ENCODE data around the gene NLGN1. TPM values are rescaled to one million over a fixed set of nuclear protein-coding genes. Genes with fewer than 3 reads are reported as not detected.

NLGN1 gene
- total and polyA plus RNA-seq, 2 experiments from 2014 or later: 14.3 to 20.1 TPM

GRCh38 chr3:173732237-173732636 is 334.7 kb downstream of the NLGN1 start:
- no peaks in the 10 kb centered on the region for H3K79me2 ChIP-seq (ENCODE audit: insufficient read depth)
- no peaks in the 10 kb centered on the region for H3K9me2 ChIP-seq (ENCODE audit: insufficient read depth)
- DNase-seq: peak; percentile 68
- 0 out of 2 replicates have a peak, but pooled peaks cover 12% of the 10 kb centered on the region for H3F3A ChIP-seq (ENCODE audit: insufficient read depth)
- H3K4me1 ChIP-seq (ENCODE audit: insufficient read depth): peaks cover 35% of the 10 kb centered on the region
- no peaks in the 10 kb centered on the region for H3K9me3 ChIP-seq (ENCODE audit: low read depth)
- H2AFZ ChIP-seq: no peak overlapping the region
- H3K36me3 ChIP-seq (ENCODE audit: low read depth): no peaks in the 10 kb centered on the region
- no peaks in the 10 kb centered on the region for H4K20me1 ChIP-seq (ENCODE audit: insufficient read depth)
- H3K4me3 ChIP-seq: no peak overlapping the region
- H3K27me3 ChIP-seq (replicated peaks; ENCODE audit: insufficient read depth): no peaks in the 10 kb centered on the region
- in situ Hi-C loops (cut with MboI): no loop called here
- no peak for TF ChIP-seq EZH2 (IDR thresholded peaks at IDR 0.05; ENCODE audit: insufficient read depth, poor library complexity, severe bottlenecking)
- TF ChIP-seq EZH2phosphoT487 (IDR thresholded peaks at IDR 0.05; ENCODE audit: insufficient read depth, low read depth): no peak
- H3K27ac ChIP-seq: no peak overlapping the region
- WGBS, 2 experiments (ENCODE audit: low coverage in 1 of 2, low lambda C conversion rate in 2 of 2, missing lambda C conversion rate in 2 of 2): 58 to 64% methylated on average over 4 of the region's 4 CpGs
- H3K9ac ChIP-seq: no peak overlapping the region
- H3K4me2 ChIP-seq (ENCODE audit: unreplicated experiment): no peak overlapping the region

DNA sequence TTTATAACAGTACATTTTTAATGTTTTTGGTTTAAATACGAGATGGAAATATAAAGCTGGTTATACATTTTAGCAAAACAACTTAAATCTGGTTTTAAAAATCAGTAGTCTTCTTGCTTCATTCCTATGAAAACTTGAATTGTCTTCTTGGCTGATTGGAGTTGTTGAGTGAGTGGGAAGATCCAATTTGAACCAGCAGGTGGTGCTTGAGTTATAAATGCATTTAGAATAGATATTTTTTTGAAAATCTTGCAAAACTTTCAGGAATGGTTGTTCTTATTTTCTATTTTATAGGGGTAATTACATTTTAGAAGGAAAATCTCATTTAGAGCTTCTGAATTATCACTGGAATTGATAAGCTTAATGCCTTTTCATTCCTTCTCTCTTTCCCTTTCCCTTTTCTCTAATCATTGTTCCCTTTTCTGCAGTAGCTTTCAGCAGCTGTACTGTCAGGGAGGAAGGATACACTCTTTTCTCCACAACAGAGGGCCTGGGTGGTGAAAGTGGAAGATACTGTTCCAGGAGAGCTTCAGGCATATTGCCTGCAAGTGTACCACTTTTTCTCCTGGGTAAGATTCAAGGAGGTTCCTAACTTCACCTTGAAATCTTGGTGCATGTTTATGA is 335.6 kb downstream of the NLGN1 start:
- Histone ChIP-seq H3K27ac (no peak overlapping the region), H3K9me3 (ENCODE audit: low read depth) (no peaks in the 10 kb centered on the region), H3K4me1 (ENCODE audit: insufficient read depth) (peaks cover 38% of the 10 kb centered on the region), H3K9me2 (ENCODE audit: insufficient read depth) (no peaks in the 10 kb centered on the region), H2AFZ (no peak overlapping the region), H3K4me3 (no peak overlapping the region), H3K36me3 (ENCODE audit: low read depth) (no peaks in the 10 kb centered on the region), H3K9ac (no peak overlapping the region), H3F3A (ENCODE audit: insufficient read depth) (0 out of 2 replicates have a peak, but pooled peaks cover 16% of the 10 kb centered on the region), H4K20me1 (ENCODE audit: insufficient read depth) (no peaks in the 10 kb centered on the region), H3K79me2 (ENCODE audit: insufficient read depth) (no peaks in the 10 kb centered on the region), H3K4me2 (ENCODE audit: unreplicated experiment) (no peak overlapping the region), H3K27me3 (replicated peaks; ENCODE audit: insufficient read depth) (no peaks in the 10 kb centered on the region)
- WGBS, 2 experiments (ENCODE audit: low coverage in 1 of 2, low lambda C conversion rate in 2 of 2, missing lambda C conversion rate in 2 of 2): 31 to 38% methylated on average over 1 of the region's 1 CpG
- DNase-seq: peak; percentile 68
- in situ Hi-C loops (cut with MboI): no loop called here
- TF ChIP-seq EZH2 (IDR thresholded peaks at IDR 0.05; ENCODE audit: insufficient read depth, poor library complexity, severe bottlenecking) (no peak), EZH2phosphoT487 (IDR thresholded peaks at IDR 0.05; ENCODE audit: insufficient read depth, low read depth) (no peak)

DNA sequence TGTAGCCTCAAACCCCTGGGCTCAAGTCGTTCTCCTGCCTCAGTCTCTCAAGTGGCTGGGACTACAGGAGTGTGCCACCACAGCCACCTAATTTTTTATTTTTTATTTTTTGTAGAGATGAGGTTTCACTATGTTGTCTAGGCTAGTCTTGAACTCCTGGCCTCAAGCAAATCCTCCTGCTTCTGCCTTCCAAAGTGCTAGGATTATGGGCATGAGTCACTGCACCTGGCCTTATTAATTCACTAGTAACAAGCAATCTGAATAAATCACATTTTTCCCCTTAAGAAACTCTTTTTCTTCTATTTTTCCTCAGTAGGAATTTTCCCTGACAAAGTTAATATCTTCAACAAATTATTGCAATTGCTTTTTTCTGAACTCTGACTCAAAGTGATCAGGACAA is 336.9 kb downstream of the NLGN1 start:
- Histone ChIP-seq H3K4me3 (no peak overlapping the region), H4K20me1 (ENCODE audit: insufficient read depth) (no peaks in the 10 kb centered on the region), H2AFZ (no peak overlapping the region), H3K4me2 (ENCODE audit: unreplicated experiment) (no peak overlapping the region), H3K9me2 (ENCODE audit: insufficient read depth) (no peaks in the 10 kb centered on the region), H3K79me2 (ENCODE audit: insufficient read depth) (no peaks in the 10 kb centered on the region), H3K9me3 (ENCODE audit: low read depth) (no peaks in the 10 kb centered on the region), H3K36me3 (ENCODE audit: low read depth) (no peaks in the 10 kb centered on the region), H3K27ac (no peak overlapping the region), H3K4me1 (ENCODE audit: insufficient read depth) (peaks cover 45% of the 10 kb centered on the region), H3K9ac (no peak overlapping the region), H3F3A (ENCODE audit: insufficient read depth) (peaks cover 28% of the 10 kb centered on the region; the same call in 1 of the 2 replicates), H3K27me3 (replicated peaks; ENCODE audit: insufficient read depth) (no peaks in the 10 kb centered on the region)
- no peak for TF ChIP-seq EZH2 (IDR thresholded peaks at IDR 0.05; ENCODE audit: insufficient read depth, poor library complexity, severe bottlenecking)
- TF ChIP-seq EZH2phosphoT487 (IDR thresholded peaks at IDR 0.05; ENCODE audit: insufficient read depth, low read depth): no peak
- 96 to 100% methylated on average over 1 of the region's 1 CpG for WGBS, 2 experiments (ENCODE audit: low coverage in 1 of 2, low lambda C conversion rate in 2 of 2, missing lambda C conversion rate in 2 of 2)
- in situ Hi-C loops (cut with MboI): no loop called here
- DNase-seq: no peak

DNA sequence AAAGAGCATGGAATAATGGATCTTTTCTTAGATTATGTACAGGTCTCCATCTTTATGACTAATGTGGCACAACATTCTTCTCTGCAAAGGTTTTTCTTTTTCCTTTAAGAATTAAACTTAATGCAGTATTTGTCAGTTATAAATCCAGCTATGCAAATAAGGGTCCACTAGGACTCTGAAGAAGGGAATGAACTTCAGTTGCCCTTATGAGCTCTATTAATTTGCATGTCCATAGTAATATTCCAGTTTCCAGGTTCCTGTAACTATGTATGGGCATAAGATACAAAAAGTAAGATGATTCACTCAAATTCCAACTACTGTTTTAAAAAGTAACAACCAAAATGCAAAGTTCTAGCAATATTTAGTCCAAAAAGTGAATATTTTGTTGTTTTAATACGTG is 337.4 kb downstream of the NLGN1 start:
- H3K4me3 ChIP-seq: no peak overlapping the region
- peaks cover 49% of the 10 kb centered on the region for H3K4me1 ChIP-seq (ENCODE audit: insufficient read depth)
- no peaks in the 10 kb centered on the region for H3K79me2 ChIP-seq (ENCODE audit: insufficient read depth)
- H3K4me2 ChIP-seq (ENCODE audit: unreplicated experiment): no peak overlapping the region
- H3K27me3 ChIP-seq (replicated peaks; ENCODE audit: insufficient read depth): no peaks in the 10 kb centered on the region
- TF ChIP-seq EZH2phosphoT487 (IDR thresholded peaks at IDR 0.05; ENCODE audit: insufficient read depth, low read depth) (no peak), EZH2 (IDR thresholded peaks at IDR 0.05; ENCODE audit: insufficient read depth, poor library complexity, severe bottlenecking) (no peak)
- DNase-seq: no peak
- no peak overlapping the region for H2AFZ ChIP-seq
- no peak overlapping the region for H3K9ac ChIP-seq
- H3K9me3 ChIP-seq (ENCODE audit: low read depth): no peaks in the 10 kb centered on the region
- 88 to 93% methylated on average over 1 of the region's 1 CpG for WGBS, 2 experiments (ENCODE audit: low coverage in 1 of 2, low lambda C conversion rate in 2 of 2, missing lambda C conversion rate in 2 of 2)
- in situ Hi-C loops (cut with MboI): no loop called here
- no peaks in the 10 kb centered on the region for H3K9me2 ChIP-seq (ENCODE audit: insufficient read depth)
- H3K36me3 ChIP-seq (ENCODE audit: low read depth): no peaks in the 10 kb centered on the region
- no peak overlapping the region for H3K27ac ChIP-seq
- H3F3A ChIP-seq (ENCODE audit: insufficient read depth): peaks cover 32% of the 10 kb centered on the region
- no peaks in the 10 kb centered on the region for H4K20me1 ChIP-seq (ENCODE audit: insufficient read depth)

Data from GM23248 (cell line).